K562 (cell line): ENCODE data around the gene TSPAN18. TPM values are rescaled to one million over a fixed set of nuclear protein-coding genes. Genes with fewer than 3 reads are reported as not detected.

Experiments
- BDP1 ChIP-seq: IDR thresholded peaks from 3 replicates; pipeline ENCODE4 v1.6.1; 2011; ENCODE audit not compliant: insufficient read length, insufficient read depth
- BHLHE40 ChIP-seq: IDR thresholded peaks from 2 replicates; pipeline ENCODE4 v1.6.1; 2011; ENCODE audit warnings: low read length, improper control_type of control experiment
- CREM ChIP-seq: IDR thresholded peaks from 2 replicates; pipeline ENCODE4 v1.6.1; 2014; ENCODE audit warnings: antibody characterized with exemption, low read depth
- CTBP1 ChIP-seq: fragments of 450-650 bp; IDR thresholded peaks from 2 replicates; pipeline ENCODE4 v1.6.1; 2016; ENCODE audit warnings: borderline replicate concordance
- DIDO1 ChIP-seq: fragments of 450-650 bp; IDR thresholded peaks from 2 replicates; pipeline ENCODE4 v1.6.1; 2016; ENCODE audit warnings: low read depth, missing biosample characterization, missing genetic modification characterization
- HCFC1 ChIP-seq: IDR thresholded peaks from 2 replicates; pipeline ENCODE4 v1.6.1; 2012; ENCODE audit warnings: low read depth, low read length, improper control_type of control experiment
- HLTF ChIP-seq: fragments of 450-650 bp; IDR thresholded peaks from 2 replicates; pipeline ENCODE4 v1.6.1; 2016
- HSF4 ChIP-seq: fragments of 250-450 bp; sonication (Bioruptor Pico); IDR thresholded peaks from 2 replicates; pipeline ENCODE4 v2.1.2; 2022; ENCODE audit warnings: mild to moderate bottlenecking, moderate library complexity, borderline replicate concordance
- LARP7 ChIP-seq: fragments of 450-650 bp; IDR thresholded peaks from 2 replicates; pipeline ENCODE4 v1.6.1; 2016
- NR2C2 ChIP-seq, 2 experiments: fragments of 200-800 bp in 1 of 2; sonication (Bioruptor generic) in 1 of 2; sonication (generic) in 1 of 2; formaldehyde crosslinking in 1 of 2; IDR thresholded peaks; 2 replicates each; pipeline versions ENCODE4 v1.6.1 to v1.8.0; 2016 to 2022; ENCODE audit warnings: mild to moderate bottlenecking in 1 of 2, missing compliant biosample characterization in 1 of 2, missing genetic modification characterization in 1 of 2, missing genetic modification reagents in 1 of 2
- PML ChIP-seq: IDR thresholded peaks from 2 replicates; pipeline ENCODE4 v1.6.1; 2012; ENCODE audit warnings: low read length, inconsistent platforms
- SREBF1 ChIP-seq: fragments of 150-350 bp; IDR thresholded peaks from 2 replicates; pipeline ENCODE4 v1.6.1; 2014; ENCODE audit warnings: antibody characterized with exemption, low read depth, low read length, borderline replicate concordance
- SUPT5H ChIP-seq: fragments of 450-650 bp; IDR thresholded peaks from 2 replicates; pipeline ENCODE4 v1.6.1; 2016
- ZFP36 ChIP-seq: fragments of 150-350 bp; IDR thresholded peaks from 2 replicates; pipeline ENCODE4 v1.6.1; 2018; ENCODE audit warnings: low read length, low read depth; ENCODE audit not compliant: partially characterized antibody
- ZNF253 ChIP-seq: fragments of 250-450 bp; sonication (Bioruptor Pico); conservative IDR thresholded peaks from 2 replicates; pipeline ENCODE4 v1.6.1; 2021; ENCODE audit warnings: mild to moderate bottlenecking
- ZNF57 ChIP-seq: fragments of 450-650 bp; formaldehyde crosslinking; IDR thresholded peaks from 2 replicates; pipeline ENCODE4 v1.4.0; 2020; ENCODE audit warnings: mild to moderate bottlenecking, moderate library complexity
- ZNF695 ChIP-seq: fragments of 450-650 bp; formaldehyde crosslinking; IDR thresholded peaks from 2 replicates; pipeline ENCODE4 v1.4.0; 2020; ENCODE audit warnings: mild to moderate bottlenecking, moderate library complexity
- polyA plus RNA-seq, 8 experiments: library from polyadenylated mRNA; depleted of rRNA in 4 of 8; stranded (reverse) in 5 of 8; unstranded in 3 of 8; fragments of >200 nt; fragmentation: Nextera tagmentation in 2 of 8; fragmentation: Illumina TruSeq in 1 of 8; extraction: Ambion mirVana in 2 of 8; extraction: Trizol in 1 of 8; gene quantifications; 2 replicates each; pipeline versions ENCODE4 v1.2.1 to v1.2.3, GENCODE V29; 2011 to 2014; ENCODE audit warnings: inconsistent platforms in 1 of 8, missing spikeins in 1 of 8
- total RNA-seq, 7 experiments: library from RNA; depleted of rRNA in 6 of 7; stranded (reverse); fragments of >200 nt in 6 of 7; fragmentation: Illumina TruSeq in 2 of 7; extraction: Trizol in 2 of 7; gene quantifications; 2 replicates each; pipeline versions ENCODE4 v1.2.1 to v1.2.3, GENCODE V29; 2011 to 2021; ENCODE audit warnings: low replicate concordance in 1 of 7
- TF ChIP-seq, protein P1 (sequence below): fragments of 150-350 bp; IDR thresholded peaks from 2 replicates; pipeline ENCODE4 v1.6.1; 2014; ENCODE audit warnings: low read depth, mild to moderate bottlenecking, low read length, borderline replicate concordance
- TF ChIP-seq, protein P2 (sequence below): IDR thresholded peaks from 2 replicates; pipeline ENCODE4 v1.6.1; 2011; ENCODE audit warnings: borderline replicate concordance, low read depth, mild to moderate bottlenecking, moderate library complexity, low read length; ENCODE audit not compliant: insufficient read depth, poor library complexity, severe bottlenecking
- TF ChIP-seq, protein P3 (sequence below): fragments of 450-650 bp; IDR thresholded peaks from 2 replicates; pipeline ENCODE4 v1.6.1; 2016; ENCODE audit warnings: low read depth, mild to moderate bottlenecking, moderate library complexity
- TF ChIP-seq, protein P4 (sequence below): IDR thresholded peaks from 2 replicates; pipeline ENCODE4 v1.6.1; 2014; ENCODE audit warnings: antibody characterized with exemption

The TSPAN18 gene
- total and polyA plus RNA-seq, 9 of the 15 experiments (the other 6 are each of a cell fraction or from before 2014, with no cell fraction given), result 0.17 to 0.35 (median 0.22) TPM; not detected in 4

DNA sequence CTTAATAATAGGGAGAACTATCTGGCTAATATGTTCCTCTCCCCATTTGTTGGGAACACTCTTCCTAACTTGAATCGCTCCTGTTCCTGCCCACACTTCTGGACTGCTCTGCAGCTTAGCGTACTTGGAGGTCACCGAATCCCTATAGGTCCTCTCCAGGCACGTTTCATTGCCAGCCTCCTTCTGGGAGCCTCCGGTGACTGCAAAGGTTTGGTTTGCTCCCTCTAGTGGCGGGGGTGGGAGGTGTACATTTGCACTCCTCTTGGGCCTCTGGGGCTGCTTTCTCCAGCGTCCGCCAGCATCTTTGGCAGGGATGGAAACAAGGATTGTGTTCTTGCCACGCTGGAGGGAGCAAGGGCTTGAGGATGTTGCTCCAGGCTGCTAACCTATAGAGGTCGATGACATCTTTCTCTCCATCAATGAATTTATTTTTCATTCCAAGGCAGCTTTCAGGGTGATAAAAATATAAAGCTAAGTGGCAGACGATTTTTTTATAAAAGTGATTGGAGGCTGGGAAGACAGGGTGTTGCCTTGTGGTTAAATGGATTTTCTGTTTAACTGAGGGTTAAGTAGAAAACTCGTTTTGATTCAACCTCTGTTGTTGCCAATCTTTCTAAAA is 48.7 kb downstream of the TSPAN18 start (continued):
- TF ChIP-seq SREBF1, result no peak
- TF ChIP-seq HCFC1, result no peak
- TF ChIP-seq ZNF695 (CRISPR knock-in tag), result no peak
- TF ChIP-seq, protein P1, sequence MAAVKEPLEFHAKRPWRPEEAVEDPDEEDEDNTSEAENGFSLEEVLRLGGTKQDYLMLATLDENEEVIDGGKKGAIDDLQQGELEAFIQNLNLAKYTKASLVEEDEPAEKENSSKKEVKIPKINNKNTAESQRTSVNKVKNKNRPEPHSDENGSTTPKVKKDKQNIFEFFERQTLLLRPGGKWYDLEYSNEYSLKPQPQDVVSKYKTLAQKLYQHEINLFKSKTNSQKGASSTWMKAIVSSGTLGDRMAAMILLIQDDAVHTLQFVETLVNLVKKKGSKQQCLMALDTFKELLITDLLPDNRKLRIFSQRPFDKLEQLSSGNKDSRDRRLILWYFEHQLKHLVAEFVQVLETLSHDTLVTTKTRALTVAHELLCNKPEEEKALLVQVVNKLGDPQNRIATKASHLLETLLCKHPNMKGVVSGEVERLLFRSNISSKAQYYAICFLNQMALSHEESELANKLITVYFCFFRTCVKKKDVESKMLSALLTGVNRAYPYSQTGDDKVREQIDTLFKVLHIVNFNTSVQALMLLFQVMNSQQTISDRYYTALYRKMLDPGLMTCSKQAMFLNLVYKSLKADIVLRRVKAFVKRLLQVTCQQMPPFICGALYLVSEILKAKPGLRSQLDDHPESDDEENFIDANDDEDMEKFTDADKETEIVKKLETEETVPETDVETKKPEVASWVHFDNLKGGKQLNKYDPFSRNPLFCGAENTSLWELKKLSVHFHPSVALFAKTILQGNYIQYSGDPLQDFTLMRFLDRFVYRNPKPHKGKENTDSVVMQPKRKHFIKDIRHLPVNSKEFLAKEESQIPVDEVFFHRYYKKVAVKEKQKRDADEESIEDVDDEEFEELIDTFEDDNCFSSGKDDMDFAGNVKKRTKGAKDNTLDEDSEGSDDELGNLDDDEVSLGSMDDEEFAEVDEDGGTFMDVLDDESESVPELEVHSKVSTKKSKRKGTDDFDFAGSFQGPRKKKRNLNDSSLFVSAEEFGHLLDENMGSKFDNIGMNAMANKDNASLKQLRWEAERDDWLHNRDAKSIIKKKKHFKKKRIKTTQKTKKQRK, result no peak
- TF ChIP-seq, protein P2, sequence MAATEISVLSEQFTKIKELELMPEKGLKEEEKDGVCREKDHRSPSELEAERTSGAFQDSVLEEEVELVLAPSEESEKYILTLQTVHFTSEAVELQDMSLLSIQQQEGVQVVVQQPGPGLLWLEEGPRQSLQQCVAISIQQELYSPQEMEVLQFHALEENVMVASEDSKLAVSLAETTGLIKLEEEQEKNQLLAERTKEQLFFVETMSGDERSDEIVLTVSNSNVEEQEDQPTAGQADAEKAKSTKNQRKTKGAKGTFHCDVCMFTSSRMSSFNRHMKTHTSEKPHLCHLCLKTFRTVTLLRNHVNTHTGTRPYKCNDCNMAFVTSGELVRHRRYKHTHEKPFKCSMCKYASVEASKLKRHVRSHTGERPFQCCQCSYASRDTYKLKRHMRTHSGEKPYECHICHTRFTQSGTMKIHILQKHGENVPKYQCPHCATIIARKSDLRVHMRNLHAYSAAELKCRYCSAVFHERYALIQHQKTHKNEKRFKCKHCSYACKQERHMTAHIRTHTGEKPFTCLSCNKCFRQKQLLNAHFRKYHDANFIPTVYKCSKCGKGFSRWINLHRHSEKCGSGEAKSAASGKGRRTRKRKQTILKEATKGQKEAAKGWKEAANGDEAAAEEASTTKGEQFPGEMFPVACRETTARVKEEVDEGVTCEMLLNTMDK, result peak; percentile 53
- no peak for TF ChIP-seq BDP1
- TF ChIP-seq, protein P3, sequence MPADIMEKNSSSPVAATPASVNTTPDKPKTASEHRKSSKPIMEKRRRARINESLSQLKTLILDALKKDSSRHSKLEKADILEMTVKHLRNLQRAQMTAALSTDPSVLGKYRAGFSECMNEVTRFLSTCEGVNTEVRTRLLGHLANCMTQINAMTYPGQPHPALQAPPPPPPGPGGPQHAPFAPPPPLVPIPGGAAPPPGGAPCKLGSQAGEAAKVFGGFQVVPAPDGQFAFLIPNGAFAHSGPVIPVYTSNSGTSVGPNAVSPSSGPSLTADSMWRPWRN, result no peak
- no peak for TF ChIP-seq SUPT5H
- peak; percentile 40; the same call in 1 of the 2 replicates for TF ChIP-seq CTBP1
- no peak for TF ChIP-seq PML
- TF ChIP-seq DIDO1 (tag), result peak; percentile 36; the same call in 1 of the 2 replicates
- TF ChIP-seq, protein P4, sequence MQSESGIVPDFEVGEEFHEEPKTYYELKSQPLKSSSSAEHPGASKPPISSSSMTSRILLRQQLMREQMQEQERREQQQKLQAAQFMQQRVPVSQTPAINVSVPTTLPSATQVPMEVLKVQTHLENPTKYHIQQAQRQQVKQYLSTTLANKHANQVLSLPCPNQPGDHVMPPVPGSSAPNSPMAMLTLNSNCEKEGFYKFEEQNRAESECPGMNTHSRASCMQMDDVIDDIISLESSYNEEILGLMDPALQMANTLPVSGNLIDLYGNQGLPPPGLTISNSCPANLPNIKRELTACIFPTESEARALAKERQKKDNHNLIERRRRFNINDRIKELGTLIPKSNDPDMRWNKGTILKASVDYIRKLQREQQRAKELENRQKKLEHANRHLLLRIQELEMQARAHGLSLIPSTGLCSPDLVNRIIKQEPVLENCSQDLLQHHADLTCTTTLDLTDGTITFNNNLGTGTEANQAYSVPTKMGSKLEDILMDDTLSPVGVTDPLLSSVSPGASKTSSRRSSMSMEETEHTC, result no peak
- TF ChIP-seq HSF4 (CRISPR knock-in tag), result no peak
- no peak for TF ChIP-seq ZNF57 (CRISPR knock-in tag)
- TF ChIP-seq ZNF253 (CRISPR knock-in tag), result no peak
- TF ChIP-seq LARP7, result no peak
- TF ChIP-seq HLTF, result no peak
- no peak for TF ChIP-seq CREM
- peak; percentile 50 for TF ChIP-seq ZFP36
- TF ChIP-seq BHLHE40, result peak; percentile 93
- TF ChIP-seq NR2C2 (CRISPR knock-in tag; IDR thresholded peaks at IDR 0.05), result no peak
- no peak for TF ChIP-seq NR2C2 (tag; IDR thresholded peaks at IDR 0.05)
